Measurements from ENCODE around the gene C10orf67.

Gene C10orf67

GRCh38 chr10:23195846-23196600, 148.6 kb downstream of the C10orf67 start:
- DNase-seq, result no peak

GRCh38 chr10:23194966-23195845, 149.4 kb downstream of the C10orf67 start:
- no peak for DNase-seq

GRCh38 chr10:23194471-23194965, 150.1 kb downstream of the C10orf67 start:
- no peak for DNase-seq

DNA sequence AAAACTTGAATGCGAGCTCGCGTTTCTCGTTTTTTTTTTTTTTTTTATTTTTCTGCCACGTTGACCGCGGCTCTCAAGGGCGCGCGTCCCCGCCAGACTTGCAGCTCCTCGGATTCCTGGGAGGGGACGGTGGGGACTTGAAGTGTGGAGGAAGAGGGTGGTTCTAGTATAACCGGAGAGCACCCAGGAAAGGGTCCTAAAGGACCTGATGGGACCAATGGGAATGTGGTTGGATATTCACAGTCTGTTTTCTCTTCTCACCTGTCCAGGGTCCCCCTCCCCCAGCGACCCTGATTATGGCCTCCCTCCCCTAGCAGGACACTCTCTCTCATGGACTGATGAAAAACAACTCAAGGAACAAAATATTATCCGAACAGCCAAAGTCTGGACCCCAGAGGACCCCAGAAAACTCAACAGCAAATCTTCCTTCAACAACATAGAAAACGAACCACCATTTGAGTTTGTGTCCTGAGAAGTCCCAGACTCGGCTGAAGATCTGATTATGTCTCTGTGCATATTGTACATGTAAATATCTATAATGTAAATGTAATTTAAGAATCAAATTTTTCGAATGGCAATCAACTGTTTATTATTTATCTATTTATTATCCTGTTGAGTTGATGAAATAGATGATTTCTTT, 151.0 kb downstream of the C10orf67 start:
- no peak for DNase-seq

GRCh38 chr10:23192712-23193434, 151.7 kb downstream of the C10orf67 start:
- no peak for DNase-seq

GRCh38 chr10:23191764-23192711, 152.6 kb downstream of the C10orf67 start, which contains the start of gene PTF1A:
PTF1A (plus strand) TSS chr10:23192312; CDS start chr10:23192531, 219 bp downstream.
- no peak for DNase-seq

DNA sequence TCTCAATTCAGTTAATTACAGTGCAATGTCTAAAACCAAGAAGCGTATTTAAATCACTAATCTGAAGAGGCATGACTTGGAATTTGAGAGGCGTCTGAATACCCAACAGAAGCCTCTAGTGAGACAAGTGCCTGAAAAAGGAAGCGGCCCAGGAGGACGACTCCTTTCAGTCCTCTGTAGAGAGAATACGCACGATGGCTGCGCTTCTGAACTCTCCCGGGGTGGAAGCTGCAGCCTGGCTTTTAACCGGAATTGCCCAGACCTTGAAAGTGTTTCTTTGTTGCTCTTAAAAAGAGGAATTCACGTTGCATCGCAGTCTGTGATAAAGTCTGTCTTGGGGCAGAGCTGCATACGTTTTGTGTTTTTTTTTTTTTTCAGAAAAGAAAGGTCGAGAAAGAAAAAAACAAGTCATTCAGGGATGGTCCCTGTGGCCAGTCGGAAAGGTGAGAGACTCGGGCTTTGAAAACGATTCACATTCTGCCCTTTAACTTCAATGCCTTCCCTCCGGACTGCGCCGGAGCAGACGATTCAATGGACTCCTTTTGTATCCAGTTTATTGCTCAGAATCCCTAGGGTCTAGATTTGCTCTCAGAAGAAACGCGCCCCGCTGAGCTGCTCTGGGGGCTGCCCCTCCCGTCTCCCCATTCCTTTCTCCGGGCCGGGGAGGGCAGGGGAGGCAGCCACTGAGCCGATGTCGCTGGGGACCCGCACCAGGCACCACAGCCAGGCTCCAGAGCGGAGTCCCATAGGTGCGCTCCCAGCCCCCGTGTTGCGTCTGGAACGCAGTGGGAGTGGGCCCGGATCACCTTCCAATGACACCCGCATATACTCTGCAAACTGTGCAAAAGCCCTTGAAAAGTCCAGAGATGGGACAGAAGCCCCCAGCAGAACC, 153.5 kb downstream of the C10orf67 start:
- DNase-seq, result no peak

- DNase-seq, result no peak
Measured at GRCh38 chr10:23189024-23189423, 155.6 kb downstream of the C10orf67 start.

GRCh38 chr10:23187155-23187554, 157.4 kb downstream of the C10orf67 start:
- no peak for DNase-seq

DNA sequence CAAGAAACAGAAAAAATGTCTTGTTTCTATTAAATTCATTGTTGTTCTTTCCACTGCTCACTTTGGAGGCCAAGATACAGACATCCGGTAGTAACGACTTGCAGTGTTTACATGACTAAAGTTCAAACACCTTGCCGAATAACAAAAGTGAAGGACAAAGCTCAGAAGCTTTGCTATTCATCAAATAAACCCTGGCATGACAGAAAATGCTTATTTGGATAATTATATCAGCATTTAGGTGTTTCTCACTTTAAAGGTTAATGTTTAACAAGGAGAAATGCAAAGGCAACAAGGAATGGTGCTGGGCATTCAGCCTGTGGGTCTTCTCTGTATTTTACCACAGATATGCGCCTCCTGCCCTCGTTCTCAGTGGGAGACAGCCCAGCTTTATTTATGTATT, 157.9 kb downstream of the C10orf67 start:
- DNase-seq, result no peak

- no peak for DNase-seq
Measured at GRCh38 chr10:23186178-23186577, 158.4 kb downstream of the C10orf67 start.

- no peak for DNase-seq
Measured at GRCh38 chr10:23174977-23175512, 169.6 kb downstream of the C10orf67 start.

- no peak for DNase-seq
Measured at GRCh38 chr10:23174074-23174976, 170.3 kb downstream of the C10orf67 start.

GRCh38 chr10:23173214-23174073, 171.2 kb downstream of the C10orf67 start:
- DNase-seq, result no peak

DNA sequence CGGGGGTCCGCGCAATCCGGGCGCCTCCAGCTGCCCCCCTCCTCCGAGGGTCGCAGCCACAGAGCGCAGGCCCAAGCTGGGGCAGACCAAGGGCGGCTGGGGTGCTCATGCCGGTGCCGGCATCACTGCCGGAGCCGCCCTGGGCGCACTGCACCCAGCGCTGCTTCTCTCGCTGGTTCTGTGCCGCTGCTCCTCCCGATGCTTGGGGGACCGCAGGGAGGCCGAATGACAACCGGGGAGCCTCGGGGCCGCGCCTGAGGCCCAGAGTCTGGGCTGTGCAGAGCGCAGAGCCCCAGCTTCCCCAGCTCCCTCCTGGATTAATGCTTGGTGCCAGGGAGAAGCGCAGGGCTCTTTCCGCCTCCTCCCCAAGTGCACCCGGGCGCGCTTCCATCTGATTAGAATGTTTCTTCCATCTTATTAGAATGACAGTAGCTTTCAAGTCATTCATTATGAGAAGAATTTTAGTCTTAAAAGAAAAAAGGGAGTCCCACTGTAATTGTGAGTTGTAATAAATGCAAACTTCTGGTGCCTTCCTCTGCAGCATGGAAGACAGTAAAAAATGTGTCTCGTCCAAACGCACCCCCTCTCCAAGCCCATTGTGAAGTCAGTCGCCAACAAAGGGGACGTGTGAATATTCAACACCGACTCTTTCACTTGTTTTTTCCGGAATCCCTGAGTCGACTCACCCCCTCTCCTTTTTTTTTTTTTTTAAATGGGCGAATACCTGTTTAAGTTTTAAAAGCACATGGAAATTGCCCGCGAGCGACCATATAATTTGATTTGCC, 172.0 kb downstream of the C10orf67 start:
- DNase-seq, result no peak

DNA sequence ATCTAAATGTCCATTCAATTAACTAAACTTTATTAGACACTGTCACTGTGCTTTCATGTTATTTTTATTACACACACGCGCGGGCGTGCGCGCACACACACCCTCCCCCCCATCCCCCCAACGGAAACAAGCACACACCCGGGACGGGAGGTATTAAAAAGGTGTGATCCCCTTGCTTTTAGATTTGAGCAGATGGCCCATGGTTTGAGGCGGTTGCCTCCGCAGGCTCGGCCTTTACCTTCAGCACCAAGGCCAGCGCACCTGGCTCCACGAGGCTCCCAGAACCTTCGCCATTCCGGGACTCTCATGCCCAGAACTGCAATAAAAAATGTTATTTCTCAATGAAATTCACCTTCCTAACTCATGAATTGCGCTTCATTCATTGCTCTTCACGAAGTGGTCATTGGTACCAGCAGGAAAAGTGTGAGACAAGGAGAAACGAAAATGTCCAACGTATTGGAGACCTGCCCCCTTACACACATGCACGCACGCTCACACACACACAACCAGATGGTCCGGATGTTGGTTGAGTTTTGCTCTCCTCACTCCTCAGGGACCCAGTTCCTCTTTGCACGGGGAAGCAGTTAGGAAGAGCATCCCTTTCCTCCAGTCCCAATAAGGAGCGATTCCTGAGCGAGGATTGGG, 173.2 kb downstream of the C10orf67 start:
- DNase-seq, result no peak
